Measurements from ENCODE around the gene NADK2.

The NADK2 gene

DNA sequence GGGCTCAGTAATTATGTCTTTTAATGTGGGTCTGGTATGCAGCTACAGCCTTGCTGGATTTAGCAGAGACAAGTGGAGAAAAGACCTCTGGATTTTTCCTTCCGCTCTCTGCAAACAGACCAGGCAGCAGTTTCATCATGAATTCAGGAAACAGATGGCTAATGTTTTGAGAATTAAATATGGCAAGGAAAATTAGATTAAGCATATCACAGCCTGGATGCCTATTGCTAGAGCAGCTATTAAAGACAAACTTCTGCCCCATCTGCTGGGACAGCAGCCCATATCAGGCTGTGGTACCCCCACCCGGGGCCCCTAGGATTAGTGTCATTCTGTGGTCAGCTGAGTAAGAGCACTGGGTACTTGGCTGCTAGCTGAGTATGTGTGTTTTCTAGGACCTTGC lies 83.6 kb downstream of the NADK2 start:
- DNase-seq = no peak

DNA sequence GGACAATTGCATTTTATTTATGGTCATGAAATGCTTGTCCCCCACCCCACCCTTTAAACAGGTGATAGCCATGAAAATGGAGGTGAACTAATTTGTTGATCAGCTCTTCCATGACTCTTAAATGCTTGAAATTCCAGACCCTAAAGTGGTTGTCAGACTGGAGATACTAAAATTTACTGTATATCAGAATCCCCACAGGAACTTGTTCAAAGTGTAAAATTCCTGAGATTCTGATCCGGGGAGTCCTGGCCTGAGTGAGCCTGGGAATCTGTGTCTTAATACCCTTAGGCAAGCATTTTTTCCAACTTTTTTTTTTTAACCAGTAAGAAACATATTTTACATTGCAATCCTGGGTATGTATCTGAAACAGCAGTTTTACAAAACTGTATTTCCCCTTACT lies 85.1 kb downstream of the NADK2 start:
- no peak for DNase-seq

DNA sequence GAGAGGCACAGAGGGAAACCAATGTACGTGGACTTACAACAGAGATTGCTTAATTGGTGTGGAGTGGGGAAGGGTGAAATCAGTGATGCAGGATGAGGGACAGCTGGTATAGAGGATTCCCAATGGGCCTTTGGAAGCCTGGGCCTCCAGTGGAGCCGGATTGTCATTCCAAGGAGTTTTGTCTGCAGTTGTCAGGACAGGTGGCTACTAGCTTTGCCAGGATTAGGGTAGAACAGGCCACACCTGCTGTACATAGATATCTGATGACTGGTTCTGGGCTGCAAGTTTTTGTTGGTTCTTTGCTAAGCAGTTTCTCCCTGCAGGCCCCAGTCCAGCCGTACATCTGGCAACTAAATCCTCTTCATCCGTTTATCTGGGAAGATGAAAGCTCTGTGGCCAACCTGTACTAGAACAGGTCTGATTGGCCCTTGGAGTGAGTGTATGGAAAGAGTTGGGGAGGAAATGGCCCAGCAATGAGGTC lies 85.6 kb downstream of the NADK2 start:
- DNase-seq = no peak

- no peak for DNase-seq
Measured at GRCh38 chr5:36155291-36155690, 86.4 kb downstream of the NADK2 start.

- no peak for DNase-seq
Measured at GRCh38 chr5:36153726-36154125, 88.0 kb downstream of the NADK2 start.

- no peak for DNase-seq
Measured at GRCh38 chr5:36153298-36153677, 88.4 kb downstream of the NADK2 start.

DNA sequence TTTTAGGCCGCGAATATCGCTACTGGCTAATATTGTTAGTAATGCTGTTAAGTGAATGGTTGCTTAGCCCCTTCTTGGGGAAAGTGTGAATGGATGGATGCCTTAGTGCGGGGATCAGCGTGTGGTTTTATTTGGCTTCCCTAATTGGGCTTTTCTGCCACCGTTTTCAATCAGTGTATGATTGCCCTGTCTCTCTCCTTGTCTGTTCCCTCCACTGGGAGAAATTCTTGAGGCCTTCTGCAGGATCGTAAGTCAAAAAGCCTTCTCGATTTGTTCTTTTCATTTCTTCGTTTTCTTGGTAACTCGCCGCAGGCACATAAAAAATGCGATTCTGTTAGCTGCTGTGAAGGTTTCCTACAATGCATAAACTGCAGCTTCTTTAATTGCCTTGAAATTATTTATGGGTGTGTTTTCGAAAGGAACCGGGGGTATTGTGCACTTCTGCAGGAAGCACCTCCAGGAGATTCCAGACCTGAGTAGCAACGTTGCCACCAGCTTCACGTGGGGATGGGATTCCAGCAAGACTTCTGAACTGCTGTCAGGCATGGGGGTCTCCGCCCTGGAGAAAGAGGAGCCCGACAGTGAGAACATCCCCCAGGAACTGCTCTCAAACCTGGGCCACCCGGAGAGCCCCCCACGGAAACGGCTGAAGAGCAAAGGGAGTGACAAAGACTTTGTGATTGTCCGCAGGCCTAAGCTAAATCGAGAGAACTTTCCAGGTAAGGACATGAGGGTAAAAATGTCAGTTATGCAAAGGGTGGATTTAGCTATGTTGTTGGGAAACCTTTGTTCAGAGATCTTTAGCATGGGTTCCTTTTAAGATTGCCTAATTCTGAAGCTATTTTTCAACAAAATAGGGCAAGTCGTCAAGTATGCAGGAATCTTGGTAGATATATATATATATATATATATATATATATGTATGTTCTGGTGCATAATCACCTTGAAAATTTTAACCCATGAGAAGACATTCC lies 89.1 kb downstream of the NADK2 start:
- no peak for DNase-seq

DNA sequence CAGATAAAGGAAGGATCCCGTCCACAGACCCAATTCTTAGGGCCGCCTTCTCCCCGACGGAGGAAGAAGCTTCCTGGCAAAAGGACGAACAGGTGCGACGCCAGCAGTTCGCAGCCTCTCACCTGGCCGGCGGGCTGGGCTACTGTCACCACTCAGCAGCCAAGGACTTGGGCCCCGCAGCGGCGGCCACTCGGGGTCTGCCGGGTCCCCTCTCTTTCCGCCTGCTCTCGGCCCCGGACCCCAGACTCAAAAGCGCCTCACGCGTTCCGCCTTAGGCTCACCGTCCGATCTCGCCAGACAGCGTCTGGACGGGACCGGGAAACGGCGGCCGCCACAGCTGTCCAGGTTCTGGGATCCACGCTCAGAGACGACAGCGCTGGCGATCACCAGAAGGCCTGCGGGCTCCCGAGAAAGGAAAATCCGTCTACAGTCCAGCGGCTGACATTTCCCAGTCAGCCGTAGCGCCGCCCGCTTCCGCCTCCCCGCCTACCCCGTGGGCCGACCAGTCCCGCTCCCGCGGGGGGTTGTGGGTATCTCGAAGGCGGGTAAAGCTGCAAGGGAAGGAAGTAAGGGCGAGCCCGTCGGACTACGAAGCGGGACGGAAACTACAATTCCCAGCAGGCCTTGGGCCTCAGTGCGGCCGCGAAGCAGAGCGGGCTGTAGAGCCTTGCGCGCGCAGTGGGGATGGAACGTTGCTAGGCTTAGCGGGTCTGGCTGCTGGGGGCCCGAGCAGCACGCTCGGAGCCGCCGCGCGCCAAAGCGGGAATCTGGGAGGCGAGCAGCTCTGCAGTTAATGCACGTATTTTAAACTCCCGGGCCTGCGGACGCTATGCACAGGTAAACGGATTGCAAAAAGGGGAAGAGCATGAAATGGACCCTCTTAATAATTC lies 90.0 kb downstream of the NADK2 start, which contains the start of the genes LMBRD2 and SKP2:
TSS of gene LMBRD2 (minus strand) at position 454 of the 890 bp plus-strand sequence. CDS start 8,538 bp downstream, outside the sequence.
TSS of gene SKP2 (plus strand) at position 678 of the 890 bp plus-strand sequence. CDS start at position 830, 152 bp downstream.
- peak; percentile 96 for DNase-seq

DNA sequence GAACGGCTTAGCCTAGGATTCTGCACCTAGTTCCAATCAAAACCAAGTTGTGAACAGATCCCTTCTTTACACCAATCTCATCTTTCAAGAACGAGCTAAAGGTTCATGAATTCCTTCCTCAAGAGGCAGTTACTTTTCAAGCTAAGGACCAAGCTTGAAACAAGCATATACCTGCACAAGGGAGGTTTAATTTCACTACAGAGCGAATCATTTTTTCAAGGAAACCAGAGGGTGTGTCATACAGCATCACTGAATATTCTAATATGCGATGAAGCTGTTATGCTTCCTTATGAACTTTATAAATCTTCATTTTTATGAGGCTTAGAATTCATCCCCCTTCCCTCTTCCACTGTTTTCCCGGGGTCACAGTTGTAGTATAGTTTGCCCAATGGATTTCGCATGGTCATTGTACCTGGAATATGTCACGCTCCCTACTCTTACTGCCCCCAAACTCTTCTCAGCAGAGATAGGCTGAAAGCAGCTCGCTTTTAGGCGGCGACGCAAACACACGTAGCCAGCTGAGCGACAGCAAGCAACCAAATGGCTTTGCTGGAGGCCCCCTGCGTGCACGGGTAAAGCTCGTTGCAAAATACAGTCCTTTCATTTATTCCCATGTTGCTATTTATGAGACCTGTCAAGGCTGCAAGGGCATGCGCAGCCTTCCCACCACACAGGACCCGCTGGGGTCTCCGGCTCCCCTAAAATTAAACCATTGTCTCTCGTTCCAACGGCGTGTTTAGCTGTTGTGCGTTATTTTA lies 90.9 kb downstream of the NADK2 start:
- DNase-seq = peak; percentile 22

DNA sequence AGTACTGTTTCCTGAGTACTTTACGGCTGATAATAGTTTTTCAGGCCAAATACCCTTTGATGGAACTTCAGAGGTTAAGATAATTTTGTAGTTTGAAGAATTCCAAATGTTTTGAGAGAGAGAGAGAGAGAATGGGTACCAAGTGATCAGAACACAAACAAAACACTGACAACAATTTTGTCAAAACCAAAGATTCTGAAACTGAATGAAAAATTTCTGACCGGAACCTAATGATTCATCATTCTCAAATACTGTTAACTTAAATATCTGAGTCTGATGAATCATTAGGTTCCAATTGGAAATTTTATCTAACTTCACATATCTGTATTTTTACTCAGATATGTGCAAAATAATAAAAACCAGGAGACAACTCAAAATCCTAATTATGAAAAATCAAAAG lies 94.0 kb downstream of the NADK2 start:
- DNase-seq = no peak

GRCh38 chr5:36146390-36146789 lies 95.3 kb downstream of the NADK2 start:
- no peak for DNase-seq

DNA sequence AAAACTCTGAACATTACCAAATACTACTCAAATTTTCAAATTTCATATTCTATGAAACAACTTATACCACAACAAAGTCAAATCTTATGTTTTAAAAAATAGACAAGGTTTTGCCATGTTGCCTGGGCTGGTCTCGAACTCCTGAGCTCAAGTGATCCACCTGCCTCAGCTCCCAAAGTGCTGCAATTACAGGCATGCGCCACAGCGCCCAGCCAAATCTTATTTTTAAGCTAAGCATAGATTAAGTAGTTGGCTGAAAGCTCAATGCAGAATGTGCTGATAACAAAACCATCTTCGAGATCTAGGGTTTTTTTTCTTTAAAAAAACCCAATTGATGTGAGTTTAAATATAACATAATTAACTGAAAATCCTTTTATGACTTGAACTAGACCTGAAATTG lies 96.4 kb downstream of the NADK2 start:
- no peak for DNase-seq

Data from effector CD8-positive, alpha-beta T cell (primary cell).